HEK293 (cell line): Measurements from ENCODE around the gene POLA2.

Source experiments
- CTCF ChIA-PET: fragments of 350-600 bp; formaldehyde crosslinking; extraction: SDS; loops from one replicate; lab custom pipeline; 2021; ENCODE audit warnings: antibody characterized with exemption; lab: Yijun Ruan, JAX
- POLR2A ChIA-PET: fragments of 300-600 bp; formaldehyde crosslinking; extraction: SDS; loops from one replicate; lab custom pipeline; 2020; ENCODE audit warnings: antibody characterized with exemption, inconsistent platforms; lab: Yijun Ruan, JAX
- H3K27ac ChIP-seq: fragments of 200-500 bp; sonication (Bioruptor generic); 2 replicates; pipeline ENCODE4 v1.5.1; 2014; ENCODE audit warnings: low read depth, low read length, control low read depth, inconsistent platforms; ENCODE audit errors: extremely low read depth
- H3K36me3 ChIP-seq, 2 experiments: fragments of 200-500 bp in 1 of 2; sonication (Bioruptor generic) in 1 of 2; 1 replicate in 1 of 2; 2 replicates in 1 of 2; pipeline ENCODE4 v1.5.1; 2014 to 2017; ENCODE audit warnings: inconsistent platforms in 2 of 2, low read length in 2 of 2; ENCODE audit not compliant: control insufficient read depth in 2 of 2, insufficient read depth in 1 of 2
- H3K4me1 ChIP-seq: fragments of 200-500 bp; sonication (Bioruptor generic); 2 replicates; pipeline ENCODE4 v1.5.1; 2014; ENCODE audit warnings: mild to moderate bottlenecking, low read length, inconsistent platforms; ENCODE audit not compliant: control insufficient read depth, insufficient read depth
- H3K4me3 ChIP-seq: 2 replicates; pipeline ENCODE4 v1.5.1; 2011; ENCODE audit warnings: low read depth, mild to moderate bottlenecking, control low read depth, low read length, moderate library complexity
- H3K9me3 ChIP-seq: fragments of 200-500 bp; sonication (Bioruptor generic); 2 replicates; pipeline ENCODE4 v1.5.1; 2014; ENCODE audit warnings: low read depth, low read length, inconsistent platforms; ENCODE audit not compliant: control insufficient read depth, insufficient read depth
- GLI4 ChIP-seq: fragments of 450-650 bp; formaldehyde crosslinking; IDR thresholded peaks from 2 replicates; pipeline ENCODE4 v1.5.1; 2016; ENCODE audit warnings: missing biosample characterization, missing genetic modification characterization
- HIC1 ChIP-seq: fragments of 450-650 bp; formaldehyde crosslinking; IDR thresholded peaks from 2 replicates; pipeline ENCODE4 v1.5.1; 2016; ENCODE audit warnings: missing biosample characterization, missing genetic modification characterization
- HOXD13 ChIP-seq: sonication (generic); formaldehyde crosslinking; IDR thresholded peaks from 2 replicates; pipeline ENCODE4 v1.8.0; 2022; ENCODE audit warnings: missing genetic modification reagents, borderline replicate concordance
- KLF7 ChIP-seq: fragments of 450-650 bp; formaldehyde crosslinking; IDR thresholded peaks from 2 replicates; pipeline ENCODE4 v1.5.1; 2016; ENCODE audit warnings: missing biosample characterization, missing genetic modification characterization, borderline replicate concordance
- SALL2 ChIP-seq: fragments of 450-650 bp; formaldehyde crosslinking; IDR thresholded peaks from 2 replicates; pipeline ENCODE4 v1.5.0; 2017; ENCODE audit warnings: missing biosample characterization, mild to moderate bottlenecking, missing genetic modification characterization, borderline replicate concordance
- ZEB2 ChIP-seq: fragments of 450-650 bp; formaldehyde crosslinking; IDR thresholded peaks from 2 replicates; pipeline ENCODE4 v1.5.1; 2016; ENCODE audit warnings: missing biosample characterization, missing genetic modification characterization
- ZFP3 ChIP-seq: fragments of 450-650 bp; formaldehyde crosslinking; IDR thresholded peaks from 2 replicates; pipeline ENCODE4 v1.5.1; 2016; ENCODE audit warnings: low read depth, missing biosample characterization, missing genetic modification characterization
- ZNF132 ChIP-seq: fragments of 450-650 bp; formaldehyde crosslinking; IDR thresholded peaks from 2 replicates; pipeline ENCODE4 v1.5.1; 2017; ENCODE audit warnings: missing biosample characterization, missing genetic modification characterization, borderline replicate concordance
- ZNF16 ChIP-seq: fragments of 450-650 bp; formaldehyde crosslinking; IDR thresholded peaks from 2 replicates; pipeline ENCODE4 v1.5.1; 2016; ENCODE audit warnings: low read depth, missing biosample characterization, missing genetic modification characterization
- ZNF174 ChIP-seq: fragments of 450-650 bp; formaldehyde crosslinking; IDR thresholded peaks from 2 replicates; pipeline ENCODE4 v1.5.0; 2017; ENCODE audit warnings: missing biosample characterization, mild to moderate bottlenecking, missing genetic modification characterization
- ZNF280D ChIP-seq: fragments of 450-650 bp; formaldehyde crosslinking; IDR thresholded peaks from 2 replicates; pipeline ENCODE4 v1.5.1; 2016; ENCODE audit warnings: missing biosample characterization, missing genetic modification characterization
- ZNF302 ChIP-seq: fragments of 450-650 bp; formaldehyde crosslinking; IDR thresholded peaks from 2 replicates; pipeline ENCODE4 v1.5.1; 2016; ENCODE audit warnings: missing biosample characterization, missing genetic modification characterization, low read depth
- ZNF324 ChIP-seq: fragments of 450-650 bp; formaldehyde crosslinking; IDR thresholded peaks from 2 replicates; pipeline ENCODE4 v1.5.1; 2016; ENCODE audit warnings: missing biosample characterization, missing genetic modification characterization
- ZNF433 ChIP-seq: fragments of 450-650 bp; formaldehyde crosslinking; IDR thresholded peaks from 2 replicates; pipeline ENCODE4 v1.5.1; 2016; ENCODE audit warnings: missing biosample characterization, missing genetic modification characterization, low read depth
- ZNF610 ChIP-seq: fragments of 450-650 bp; formaldehyde crosslinking; IDR thresholded peaks from 2 replicates; pipeline ENCODE4 v1.5.1; 2016; ENCODE audit warnings: missing biosample characterization, missing genetic modification characterization, borderline replicate concordance
- ZNF626 ChIP-seq: fragments of 450-650 bp; sonication (Bioruptor Pico); formaldehyde crosslinking; IDR thresholded peaks from 2 replicates; pipeline ENCODE4 v1.5.1; 2018; ENCODE audit warnings: missing biosample characterization, missing genetic modification characterization, inconsistent platforms
- ZNF654 ChIP-seq: fragments of 450-650 bp; formaldehyde crosslinking; IDR thresholded peaks from 2 replicates; pipeline ENCODE4 v1.5.1; 2016; ENCODE audit warnings: low read depth, missing biosample characterization, missing genetic modification characterization
- ZNF777 ChIP-seq: fragments of 450-650 bp; formaldehyde crosslinking; IDR thresholded peaks from 2 replicates; pipeline ENCODE4 v1.5.1; 2017; ENCODE audit warnings: missing biosample characterization, missing genetic modification characterization, borderline replicate concordance
- ZSCAN23 ChIP-seq: fragments of 450-650 bp; formaldehyde crosslinking; IDR thresholded peaks from 2 replicates; pipeline ENCODE4 v1.5.1; 2016; ENCODE audit warnings: missing biosample characterization, missing genetic modification characterization
- TF ChIP-seq, protein P1 (sequence below): fragments of 450-650 bp; formaldehyde crosslinking; IDR thresholded peaks from 2 replicates; pipeline ENCODE4 v1.5.1; 2017; ENCODE audit warnings: missing biosample characterization, missing genetic modification characterization
- TF ChIP-seq, protein P2 (sequence below): fragments of 450-650 bp; formaldehyde crosslinking; IDR thresholded peaks from 2 replicates; pipeline ENCODE4 v1.5.1; 2016; ENCODE audit warnings: missing biosample characterization, missing genetic modification characterization

The POLA2 gene

GRCh38 chr11:65320386-65321075 is 58.8 kb downstream of the POLA2 start:
- H3K4me1 ChIP-seq, result no peaks in the 10 kb centered on the region
- peaks cover 0 to 24% of the 10 kb centered on the region in 2 experiments; a peak in 2 of 3 replicates for H3K36me3 ChIP-seq
- ChIA-PET CTCF (interaction anchor here (0.6 to 2.2 kb wide), 4 partner anchors 9 to 44 kb away, joined by 3 to 14 read pairs (median 4); partner anchors contain the start of gene DPF2), POLR2A (interaction anchor here (1.2 kb wide), 1 partner anchor 13 kb away, joined by 3 read pairs; the partner anchor contains the start of gene DPF2)
- H3K9me3 ChIP-seq, result no peaks in the 10 kb centered on the region
- H3K4me3 ChIP-seq, result no peak overlapping the region
- TF ChIP-seq GLI4 (no peak), KLF7 (tag by site-specific recombination) (no peak), ZNF777 (tag by site-specific recombination) (no peak), HOXD13 (CRISPR knock-in tag) (no peak), ZNF174 (tag by site-specific recombination) (no peak), ZNF302 (no peak), ZNF626 (tag by site-specific recombination) (no peak), ZNF324 (tag by site-specific recombination) (no peak), ZEB2 (tag by site-specific recombination) (no peak), HIC1 (tag by site-specific recombination) (no peak), ZNF433 (no peak), ZNF654 (tag by site-specific recombination) (no peak), SALL2 (tag by site-specific recombination) (no peak), ZNF280D (no peak), ZSCAN23 (tag by site-specific recombination) (no peak)
- no peak overlapping the region for H3K27ac ChIP-seq

DNA sequence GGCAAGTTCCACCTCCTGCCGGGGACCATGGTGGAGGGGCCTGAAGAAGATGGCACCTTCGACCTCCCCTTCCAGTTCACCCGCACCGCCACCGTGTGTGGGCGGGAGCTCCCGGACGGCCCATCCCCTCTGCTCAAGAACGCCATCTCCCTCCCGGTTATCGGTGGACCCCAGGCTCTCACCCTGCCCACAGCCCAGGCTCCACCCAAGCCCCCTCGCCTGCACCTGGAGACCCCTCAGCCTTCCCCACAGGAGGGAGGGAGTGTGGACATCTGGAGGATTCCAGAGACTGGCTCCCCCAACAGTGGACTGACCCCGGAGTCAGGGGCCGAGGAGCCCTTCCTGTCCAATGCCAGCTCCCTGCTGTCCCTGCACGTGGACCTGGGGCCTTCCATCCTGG is 59.3 kb downstream of the POLA2 start:
- CTCF ChIA-PET, result interaction anchor here (1.2 to 2.2 kb wide), 2 partner anchors 9 to 10 kb away, joined by 5 to 14 read pairs; no protein-coding TSS in a partner anchor
- peaks cover 0 to 24% of the 10 kb centered on the region in 2 experiments; a peak in 2 of 3 replicates for H3K36me3 ChIP-seq
- no peak overlapping the region for H3K27ac ChIP-seq
- H3K4me1 ChIP-seq, result no peaks in the 10 kb centered on the region
- TF ChIP-seq, protein P1, sequence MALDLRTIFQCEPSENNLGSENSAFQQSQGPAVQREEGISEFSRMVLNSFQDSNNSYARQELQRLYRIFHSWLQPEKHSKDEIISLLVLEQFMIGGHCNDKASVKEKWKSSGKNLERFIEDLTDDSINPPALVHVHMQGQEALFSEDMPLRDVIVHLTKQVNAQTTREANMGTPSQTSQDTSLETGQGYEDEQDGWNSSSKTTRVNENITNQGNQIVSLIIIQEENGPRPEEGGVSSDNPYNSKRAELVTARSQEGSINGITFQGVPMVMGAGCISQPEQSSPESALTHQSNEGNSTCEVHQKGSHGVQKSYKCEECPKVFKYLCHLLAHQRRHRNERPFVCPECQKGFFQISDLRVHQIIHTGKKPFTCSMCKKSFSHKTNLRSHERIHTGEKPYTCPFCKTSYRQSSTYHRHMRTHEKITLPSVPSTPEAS (tag by site-specific recombination), result no peak
- TF ChIP-seq ZNF610 (tag by site-specific recombination) (no peak), ZFP3 (tag by site-specific recombination) (no peak), ZNF132 (tag by site-specific recombination) (no peak), ZNF16 (tag by site-specific recombination) (no peak)
- TF ChIP-seq, protein P2, sequence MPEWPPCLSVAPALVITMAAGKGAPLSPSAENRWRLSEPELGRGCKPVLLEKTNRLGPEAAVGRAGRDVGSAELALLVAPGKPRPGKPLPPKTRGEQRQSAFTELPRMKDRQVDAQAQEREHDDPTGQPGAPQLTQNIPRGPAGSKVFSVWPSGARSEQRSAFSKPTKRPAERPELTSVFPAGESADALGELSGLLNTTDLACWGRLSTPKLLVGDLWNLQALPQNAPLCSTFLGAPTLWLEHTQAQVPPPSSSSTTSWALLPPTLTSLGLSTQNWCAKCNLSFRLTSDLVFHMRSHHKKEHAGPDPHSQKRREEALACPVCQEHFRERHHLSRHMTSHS (tag by site-specific recombination), result no peak
- POLR2A ChIA-PET, result no interaction called here
- H3K9me3 ChIP-seq, result no peaks in the 10 kb centered on the region
- no peak overlapping the region for H3K4me3 ChIP-seq
